OCI-LY7 (cell line): ENCODE data around the gene DCAF15.

Experiments
- EZH2phosphoT487 ChIP-seq: fragments of 200-600 bp; sonication (generic); IDR thresholded peaks from 2 replicates; pipeline ENCODE4 v1.6.1; 2018; ENCODE audit warnings: low read depth, borderline replicate concordance, mild to moderate bottlenecking, mixed run types, antibody characterized with exemption, low read length, moderate library complexity, mixed read lengths
- TF ChIP-seq, protein P1 (sequence below): fragments of 200-600 bp; sonication (generic); conservative IDR thresholded peaks from 2 replicates; pipeline ENCODE4 v1.5.1; 2014; ENCODE audit warnings: mild to moderate bottlenecking, antibody characterized with exemption, low read length, moderate library complexity, mixed read lengths

DNA sequence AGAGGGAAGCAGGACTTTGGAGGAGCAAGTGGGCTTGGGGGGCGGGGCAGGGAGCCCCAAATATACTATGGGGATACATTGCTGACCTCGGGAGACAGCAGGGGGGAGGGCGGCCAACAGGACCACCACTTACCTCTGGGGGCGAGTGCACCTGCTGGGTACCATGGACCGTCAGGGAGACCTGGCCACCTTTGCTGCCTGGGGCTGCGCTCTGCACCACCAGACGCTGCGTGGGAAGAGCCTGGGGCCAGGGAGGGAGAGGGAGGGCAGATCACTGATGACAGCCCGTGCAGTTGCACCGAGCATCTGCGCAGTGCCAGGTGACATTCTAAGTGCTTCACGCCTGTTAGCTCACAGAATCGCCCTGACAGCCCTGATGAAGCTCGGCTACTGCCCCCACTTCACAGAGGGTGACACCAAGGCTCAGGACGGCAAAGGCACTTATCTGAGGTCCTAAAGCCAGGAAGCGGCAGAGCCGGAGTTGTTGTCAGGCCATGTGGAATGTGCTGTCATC, 29.7 kb downstream of the DCAF15 start:
- TF ChIP-seq, protein P1, sequence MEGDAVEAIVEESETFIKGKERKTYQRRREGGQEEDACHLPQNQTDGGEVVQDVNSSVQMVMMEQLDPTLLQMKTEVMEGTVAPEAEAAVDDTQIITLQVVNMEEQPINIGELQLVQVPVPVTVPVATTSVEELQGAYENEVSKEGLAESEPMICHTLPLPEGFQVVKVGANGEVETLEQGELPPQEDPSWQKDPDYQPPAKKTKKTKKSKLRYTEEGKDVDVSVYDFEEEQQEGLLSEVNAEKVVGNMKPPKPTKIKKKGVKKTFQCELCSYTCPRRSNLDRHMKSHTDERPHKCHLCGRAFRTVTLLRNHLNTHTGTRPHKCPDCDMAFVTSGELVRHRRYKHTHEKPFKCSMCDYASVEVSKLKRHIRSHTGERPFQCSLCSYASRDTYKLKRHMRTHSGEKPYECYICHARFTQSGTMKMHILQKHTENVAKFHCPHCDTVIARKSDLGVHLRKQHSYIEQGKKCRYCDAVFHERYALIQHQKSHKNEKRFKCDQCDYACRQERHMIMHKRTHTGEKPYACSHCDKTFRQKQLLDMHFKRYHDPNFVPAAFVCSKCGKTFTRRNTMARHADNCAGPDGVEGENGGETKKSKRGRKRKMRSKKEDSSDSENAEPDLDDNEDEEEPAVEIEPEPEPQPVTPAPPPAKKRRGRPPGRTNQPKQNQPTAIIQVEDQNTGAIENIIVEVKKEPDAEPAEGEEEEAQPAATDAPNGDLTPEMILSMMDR: no peak
- TF ChIP-seq EZH2phosphoT487: no peak
